Activated CD4-positive, alpha-beta T cell treated with anti-CD3 and anti-CD28 coated beads, Interleukin-2, amount 10 ng/mL, durations not matched to agents 24 days and 14 days (primary cell): Measurements from ENCODE around the gene SLC25A13. TPM values are rescaled to one million over a fixed set of nuclear protein-coding genes. Genes with fewer than 3 reads are reported as not detected.

ENCODE experiments used
- DNase-seq: peaks from one replicate; pipeline ENCODE4 v3.0.0; 2022
- H3K27ac Mint-ChIP-seq: one replicate; pipeline ENCODE4 v1.8.0; 2022; ENCODE audit warnings: mild to moderate bottlenecking, mixed read lengths
- H3K27me3 Mint-ChIP-seq: one replicate; pipeline ENCODE4 v1.8.0; 2022; ENCODE audit warnings: mixed read lengths
- H3K36me3 Mint-ChIP-seq: one replicate; pipeline ENCODE4 v1.8.0; 2022; ENCODE audit warnings: low read depth, mild to moderate bottlenecking, mixed read lengths
- H3K4me1 Mint-ChIP-seq: one replicate; pipeline ENCODE4 v1.8.0; 2021; ENCODE audit warnings: mixed read lengths
- H3K4me3 Mint-ChIP-seq: one replicate; pipeline ENCODE4 v1.8.0; 2022; ENCODE audit warnings: mild to moderate bottlenecking, moderate library complexity, mixed read lengths
- H3K9me3 Mint-ChIP-seq: one replicate; pipeline ENCODE4 v1.8.0; 2021; ENCODE audit warnings: mixed read lengths
- intact Hi-C: fragments of 100-400 bp; cut with micrococcal nuclease; formaldehyde crosslinking; loops from one replicate; pipeline ENCODE4 v1.15.1; 2023
- total RNA-seq: library from RNA; stranded (reverse); gene quantifications from 2 replicates; pipeline ENCODE4 v1.2.3, GENCODE V29; 2022

The SLC25A13 gene
- total RNA-seq, 1 donor from 2014 or later, result 26.3 TPM

DNA sequence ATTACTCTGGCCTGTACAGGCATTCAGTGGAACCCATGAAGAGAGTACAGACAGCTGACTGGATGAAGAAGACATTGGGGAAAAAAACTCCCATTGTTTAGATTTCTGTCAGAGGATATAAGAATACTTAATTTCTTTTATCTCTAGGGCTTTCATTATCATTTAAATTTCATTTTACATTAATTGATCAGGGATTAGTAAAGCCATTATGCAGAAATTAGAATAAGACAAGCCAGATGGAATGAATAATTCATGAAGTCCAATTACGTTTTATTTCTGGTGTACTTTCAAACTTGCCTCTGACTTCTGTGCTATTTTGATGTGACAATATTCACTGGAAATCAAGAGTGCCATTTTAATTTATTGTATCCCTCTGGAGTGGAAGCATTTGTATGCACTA, 247.0 kb downstream of the SLC25A13 start:
- H3K9me3 Mint-ChIP-seq, result no peaks in the 10 kb centered on the region
- DNase-seq, result no peak
- H3K4me3 Mint-ChIP-seq, result no peak overlapping the region
- H3K36me3 Mint-ChIP-seq, result no peaks in the 10 kb centered on the region
- intact Hi-C loops, result loop anchor here (1.0 to 10.0 kb wide), 6 partner anchors 160 to 952 kb away; partner anchors contain the start of genes SEM1 and SLC25A13
- H3K27me3 Mint-ChIP-seq, result peaks cover 43% of the 10 kb centered on the region
- H3K4me1 Mint-ChIP-seq, result peaks cover 5% of the 10 kb centered on the region
- no peak overlapping the region for H3K27ac Mint-ChIP-seq
